AG08395 (cell line): ENCODE measurements around the gene WDR1.

Source experiments
- DNase-seq: peaks from one replicate; pipeline ENCODE4 v3.0.0; 2012; ENCODE audit warnings: mixed read lengths, low spot score

The WDR1 gene

DNA sequence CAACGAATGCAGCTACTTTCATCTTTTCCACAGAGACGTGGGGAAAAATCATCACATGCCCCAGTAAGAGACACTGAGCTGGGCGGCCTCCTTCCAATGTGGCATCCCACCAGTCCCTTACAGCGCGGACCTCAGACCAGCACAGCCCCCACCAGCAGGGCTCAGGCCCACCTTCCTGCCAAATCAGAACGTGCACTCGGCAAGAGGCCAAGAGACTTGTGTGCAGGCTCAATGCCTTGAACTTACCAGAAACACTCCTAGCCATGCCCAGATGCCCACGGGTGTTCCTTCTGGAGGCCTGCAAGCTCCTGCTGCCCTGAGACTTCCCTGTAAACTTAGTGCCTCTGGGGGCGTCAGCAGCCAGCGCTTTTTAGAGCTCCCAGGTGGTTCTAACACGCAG lies 31.2 kb downstream of the WDR1 start:
- DNase-seq: no peak

DNA sequence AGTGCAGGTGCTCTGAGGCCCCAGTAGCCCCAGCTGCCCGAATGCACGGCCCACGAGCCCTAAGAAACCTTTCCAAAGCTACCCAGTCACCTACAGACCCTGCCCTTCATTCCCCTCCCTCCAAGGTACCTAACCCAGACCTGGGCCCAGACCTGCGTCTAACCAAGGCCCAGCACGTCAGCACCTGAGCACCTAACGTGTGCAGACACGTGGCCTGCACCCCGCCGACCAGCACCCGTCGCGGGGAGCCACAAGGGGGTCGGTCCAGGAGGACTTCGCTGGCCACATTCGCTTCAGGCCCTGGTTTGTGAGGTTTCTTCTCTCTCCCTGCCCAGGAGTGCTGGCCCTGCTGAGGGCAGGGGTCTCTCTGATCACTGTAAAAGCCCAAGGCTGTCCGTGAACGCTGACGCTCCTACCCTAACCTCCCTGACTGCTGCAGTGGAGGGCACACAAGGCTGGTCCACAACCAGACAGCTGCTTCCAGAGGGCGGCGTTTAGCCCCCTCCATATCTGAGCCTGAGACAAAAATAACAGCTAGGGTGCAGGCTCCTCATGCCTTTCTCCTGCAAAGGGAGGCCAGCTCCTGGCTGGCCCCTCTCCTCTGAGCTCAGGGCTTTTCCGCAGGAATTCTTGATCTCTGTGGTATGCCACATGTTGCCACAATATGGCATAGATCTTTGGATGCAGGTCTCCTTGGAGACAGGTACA lies 31.8 kb downstream of the WDR1 start:
- DNase-seq: no peak

DNA sequence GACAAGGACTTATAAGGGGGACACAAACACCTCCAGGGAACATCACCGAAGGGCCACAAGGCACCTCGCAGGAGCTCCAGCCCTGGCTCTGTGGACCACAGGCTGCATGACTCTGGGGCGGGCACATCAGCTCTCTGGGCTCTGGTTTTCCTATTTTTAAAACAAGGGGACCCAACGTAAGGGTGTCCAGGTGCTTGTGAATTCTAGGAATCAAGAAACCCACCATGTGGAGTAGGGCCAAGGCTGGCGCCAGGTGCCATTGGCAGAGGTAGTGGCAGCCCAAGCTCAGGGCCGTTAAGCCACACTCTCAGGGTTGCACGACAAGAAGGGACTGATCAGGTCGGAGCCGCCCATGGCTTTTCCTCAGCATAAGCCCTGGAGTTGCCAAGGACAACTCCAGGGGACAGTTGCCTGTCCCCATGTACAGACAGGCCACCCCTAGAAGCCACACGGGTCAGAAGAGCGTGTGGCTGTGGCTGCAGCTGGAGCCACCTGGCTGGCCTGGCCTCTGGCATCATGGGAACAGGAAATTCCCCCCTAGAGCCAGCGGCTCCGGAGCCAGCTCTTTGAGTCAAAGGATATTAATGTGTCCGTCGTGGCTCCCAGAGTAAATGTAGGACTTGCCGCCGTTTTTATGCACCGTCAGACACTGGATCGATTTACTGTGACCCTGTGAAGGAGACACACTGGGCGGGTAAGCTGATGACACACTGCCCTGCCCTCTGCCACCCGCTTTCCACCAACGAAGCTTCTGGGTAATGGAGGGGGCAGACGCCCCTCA lies 32.5 kb downstream of the WDR1 start:
- DNase-seq: no peak

DNA sequence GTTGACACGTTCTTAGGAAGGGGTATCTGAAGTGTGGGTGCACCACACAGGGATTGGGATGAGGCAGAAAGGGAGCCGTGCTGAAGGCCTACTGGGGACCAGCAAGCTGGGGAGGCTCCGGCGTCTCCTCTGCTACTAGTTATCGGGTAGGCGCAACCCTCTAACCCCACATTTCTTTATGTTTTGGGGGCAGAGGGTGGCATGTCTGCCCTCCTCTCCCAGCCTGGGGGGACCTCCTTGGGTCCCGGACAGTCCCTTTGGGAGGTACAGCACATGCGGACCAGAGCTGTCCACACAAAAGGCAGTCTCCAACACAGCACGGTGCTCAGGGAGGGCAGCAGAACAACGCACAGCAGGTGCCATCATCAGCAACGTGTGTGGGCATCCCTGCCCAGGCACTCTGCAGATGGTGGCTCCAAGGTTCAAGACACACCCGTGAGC lies 33.2 kb downstream of the WDR1 start:
- DNase-seq: no peak

DNA sequence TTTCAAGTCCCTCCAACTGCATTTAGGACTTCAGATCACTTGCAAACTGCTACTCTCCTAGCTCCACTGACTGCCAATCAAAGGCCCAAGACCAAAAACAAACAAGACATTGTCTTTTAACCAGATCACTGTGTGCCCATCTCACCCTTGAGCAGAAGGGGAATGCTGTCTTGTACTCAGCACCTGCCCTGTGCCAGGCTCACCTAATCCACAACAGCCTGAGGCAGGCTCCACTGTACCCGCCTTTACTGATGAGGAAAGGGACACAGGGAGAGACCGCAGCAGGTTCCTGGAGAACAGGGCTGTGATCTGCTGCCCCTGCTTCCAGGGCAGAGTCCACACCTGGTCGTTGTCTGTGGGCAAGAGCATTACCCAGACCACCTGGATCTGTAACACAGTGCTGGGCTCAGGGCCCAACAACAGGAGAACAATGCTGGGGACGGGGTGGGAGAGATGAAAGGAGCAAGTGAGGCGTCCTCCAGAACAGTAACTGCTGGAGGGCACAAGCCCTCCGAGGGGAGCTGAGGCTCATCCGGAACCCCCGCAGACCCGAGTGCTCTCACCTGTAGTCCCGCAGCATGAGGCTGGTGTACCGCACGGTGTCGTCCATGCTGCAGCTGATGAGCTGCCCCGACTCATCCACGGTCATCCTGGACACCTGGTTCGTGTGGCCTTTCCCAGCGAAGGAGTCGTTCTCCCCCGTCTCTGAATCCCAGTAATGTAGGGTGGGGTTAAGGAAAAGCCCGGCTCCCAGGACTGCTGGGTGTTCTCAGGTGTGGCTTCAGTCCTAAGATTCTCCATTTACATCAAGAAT lies 33.9 kb downstream of the WDR1 start:
- DNase-seq: no peak

DNA sequence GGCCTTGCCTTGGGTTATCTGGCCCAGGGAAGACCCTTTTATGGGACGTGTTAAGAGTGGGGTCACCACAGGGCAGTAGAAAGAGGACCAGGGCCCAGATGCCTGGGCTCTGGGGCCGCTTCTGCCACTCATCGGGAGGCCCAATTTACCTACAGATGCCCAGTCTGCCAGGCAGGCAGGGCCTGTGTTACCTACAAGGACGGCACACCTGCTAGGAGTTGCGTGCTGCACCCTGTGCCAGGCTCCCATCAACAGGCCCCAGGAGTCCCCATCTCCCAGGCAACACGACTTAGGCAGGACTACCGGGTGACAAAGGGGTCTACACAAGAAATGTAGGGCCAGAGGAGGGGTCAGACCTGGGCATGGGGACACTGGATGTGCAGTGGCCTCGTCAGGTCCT lies 34.6 kb downstream of the WDR1 start:
- DNase-seq: no peak

DNA sequence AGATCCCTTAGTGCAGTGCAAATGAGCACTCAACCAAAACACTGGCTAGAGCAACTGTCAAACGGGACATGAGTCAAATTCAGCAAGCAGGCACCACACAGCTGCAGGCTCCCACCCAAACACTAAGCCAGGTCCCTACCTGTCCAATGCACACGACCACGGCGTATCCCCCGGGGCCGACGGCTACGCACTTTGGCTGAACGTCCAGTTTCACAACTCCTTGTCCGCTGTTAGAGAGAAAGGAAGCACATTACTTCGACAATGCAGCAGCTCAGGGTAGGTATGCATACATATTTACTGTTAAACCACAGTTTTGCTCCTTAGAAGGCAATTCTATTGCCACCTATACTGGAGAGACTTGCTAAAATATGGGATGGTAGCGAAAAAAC lies 35.4 kb downstream of the WDR1 start:
- no peak for DNase-seq

DNA sequence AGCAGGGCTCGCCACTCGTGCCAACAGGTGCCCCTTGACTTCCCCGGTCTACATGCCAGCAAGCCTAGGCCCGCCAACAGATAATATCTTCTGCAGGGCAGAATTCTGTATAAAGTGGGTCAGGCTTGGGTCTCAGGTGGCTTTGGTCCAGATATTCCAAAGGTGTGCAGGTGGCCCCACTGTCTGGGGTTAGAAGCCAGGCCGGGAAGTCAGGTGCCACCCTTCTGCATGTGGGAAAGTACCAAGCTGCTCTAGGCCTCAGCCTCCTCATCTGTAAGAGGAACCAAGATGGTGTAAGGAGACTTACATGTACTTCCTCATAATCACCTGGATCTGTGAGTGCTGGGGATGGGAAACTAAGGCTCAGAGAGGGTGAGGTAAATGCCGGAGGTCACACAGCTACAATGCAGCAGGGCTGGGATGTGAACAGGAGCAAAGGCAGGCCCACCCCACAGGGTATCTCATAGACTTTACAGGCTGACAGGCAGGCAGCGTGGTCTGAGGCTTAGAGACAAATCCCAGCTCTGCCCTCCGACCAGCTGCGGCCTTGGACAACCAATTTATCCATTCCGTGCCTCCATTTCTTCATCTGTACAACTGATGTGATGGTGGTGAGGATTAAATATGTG lies 35.9 kb downstream of the WDR1 start:
- no peak for DNase-seq

DNA sequence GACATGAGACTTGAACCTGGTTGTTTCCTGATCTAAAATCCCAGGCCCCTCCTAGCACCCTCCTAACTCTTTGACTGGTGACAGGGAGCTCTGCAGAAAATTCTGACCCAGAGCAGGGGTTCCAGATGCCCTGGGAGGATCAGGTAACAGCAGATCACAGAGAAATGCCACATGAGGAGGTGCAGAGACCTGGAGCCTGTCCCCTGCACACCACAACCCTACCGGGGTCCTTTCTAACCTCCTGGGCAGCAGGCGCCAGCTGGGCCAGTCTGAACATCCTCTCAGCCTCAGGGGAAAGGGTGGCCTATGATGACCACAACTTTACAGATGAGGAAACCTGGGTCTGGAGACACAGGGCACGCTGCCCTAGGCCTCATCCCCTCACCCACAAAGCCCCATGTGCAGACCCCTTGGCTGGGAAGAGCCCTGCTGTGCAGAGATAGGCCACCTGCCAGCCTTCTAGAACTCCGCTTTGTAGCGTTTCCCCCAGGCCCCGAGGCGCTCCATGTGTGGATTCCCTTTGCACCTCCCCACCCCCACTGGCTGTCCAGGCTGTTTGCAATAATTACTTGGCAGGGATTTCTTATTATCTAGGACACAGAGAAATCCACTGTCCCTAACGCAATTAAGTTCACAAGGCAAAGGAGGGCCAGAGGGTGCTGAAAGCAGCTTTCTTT lies 36.5 kb downstream of the WDR1 start:
- no peak for DNase-seq

DNA sequence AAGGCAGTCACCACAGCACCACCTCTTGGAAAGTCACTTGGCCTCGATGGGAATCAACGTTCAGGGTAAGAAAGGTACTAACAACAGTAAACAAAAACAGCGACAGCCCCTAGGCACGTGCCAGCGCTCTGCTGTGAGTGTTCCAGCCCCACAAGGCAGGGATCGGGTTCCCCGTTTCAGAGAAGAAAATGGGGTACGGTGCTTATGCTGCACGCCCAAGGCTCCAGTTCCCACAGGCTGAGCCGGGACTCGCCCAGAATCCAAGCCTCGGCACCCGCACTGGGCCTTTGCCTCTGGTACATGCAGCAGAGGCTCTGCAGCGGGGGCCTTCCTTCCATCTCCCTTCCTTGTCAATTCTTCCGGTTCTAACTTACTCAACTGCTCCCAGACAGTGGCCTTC lies 37.3 kb downstream of the WDR1 start:
- no peak for DNase-seq

DNA sequence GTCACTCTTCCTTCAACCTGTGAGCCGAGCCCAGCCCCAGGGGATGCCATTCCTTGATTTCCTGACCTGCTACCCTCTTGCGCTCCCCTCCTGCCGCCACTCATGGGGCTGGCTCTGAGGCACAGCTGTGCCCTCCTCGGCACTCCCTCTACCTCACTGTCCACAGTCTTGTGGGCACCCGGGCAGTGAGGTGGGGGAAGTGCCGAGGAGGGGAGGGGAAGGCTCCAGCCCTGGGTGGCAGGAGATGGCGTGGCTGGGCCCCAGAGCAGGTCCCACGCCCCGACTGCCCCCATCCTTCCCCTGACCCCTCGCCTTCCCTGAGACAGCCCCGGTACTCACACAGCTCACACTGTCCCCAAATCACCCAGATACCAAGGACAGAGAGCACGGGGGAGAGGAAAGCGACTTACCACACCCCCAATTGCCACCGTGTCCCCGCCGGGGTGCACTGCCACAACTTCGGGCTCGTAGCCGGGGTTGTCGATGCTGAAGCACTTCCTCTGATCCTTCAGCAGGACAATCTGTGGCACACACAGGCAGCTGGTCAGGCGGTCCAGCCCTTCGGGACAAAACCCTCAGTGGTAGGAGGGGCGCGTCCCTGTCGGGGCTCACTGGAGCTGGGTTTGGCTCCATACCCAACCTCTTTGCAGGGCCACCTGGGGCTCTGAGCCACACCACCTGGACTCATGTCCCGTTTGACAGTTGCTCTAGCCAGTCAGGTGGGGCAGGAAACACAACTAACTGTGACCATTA lies 37.9 kb downstream of the WDR1 start:
- DNase-seq: no peak

DNA sequence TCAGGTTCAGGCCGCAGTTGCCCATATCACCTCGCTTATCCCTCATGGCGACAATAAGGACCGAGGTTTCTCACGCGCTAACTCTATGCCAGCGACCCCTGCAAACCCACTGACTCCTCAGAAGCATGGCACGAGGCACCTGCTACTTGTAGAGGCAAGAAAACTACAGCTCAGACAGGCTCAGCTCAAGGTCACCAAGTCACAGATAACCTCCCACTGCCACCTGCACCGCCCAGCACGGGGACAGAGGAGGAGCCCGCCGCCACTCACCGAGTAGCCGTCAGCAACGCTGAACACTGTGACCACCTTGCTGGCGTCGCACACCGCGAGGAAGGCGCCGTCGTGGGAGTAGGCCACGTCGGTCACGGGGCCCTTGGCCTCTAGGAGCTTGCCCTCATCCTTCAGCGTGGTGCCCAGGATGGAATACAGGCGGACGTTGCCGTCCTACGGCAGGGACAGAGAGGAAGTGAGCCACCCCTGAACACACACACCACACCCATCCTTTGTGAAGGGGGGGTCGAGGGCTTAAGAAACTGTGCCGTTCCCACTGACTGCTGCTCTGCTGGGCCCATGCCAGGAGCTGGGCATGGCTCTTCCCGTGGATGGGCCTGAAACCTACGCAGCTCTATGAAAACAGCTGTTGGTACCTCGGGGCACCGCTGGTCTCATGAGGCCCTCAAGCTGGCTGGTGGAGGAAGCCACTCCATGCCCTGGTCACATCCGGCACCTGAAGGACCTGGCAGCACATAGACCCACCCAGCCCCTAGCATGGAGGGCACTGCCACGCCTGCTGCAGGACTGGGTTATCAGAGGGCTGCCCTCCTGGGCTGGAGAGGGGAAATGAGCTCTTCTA lies 38.9 kb downstream of the WDR1 start:
- no peak for DNase-seq

DNA sequence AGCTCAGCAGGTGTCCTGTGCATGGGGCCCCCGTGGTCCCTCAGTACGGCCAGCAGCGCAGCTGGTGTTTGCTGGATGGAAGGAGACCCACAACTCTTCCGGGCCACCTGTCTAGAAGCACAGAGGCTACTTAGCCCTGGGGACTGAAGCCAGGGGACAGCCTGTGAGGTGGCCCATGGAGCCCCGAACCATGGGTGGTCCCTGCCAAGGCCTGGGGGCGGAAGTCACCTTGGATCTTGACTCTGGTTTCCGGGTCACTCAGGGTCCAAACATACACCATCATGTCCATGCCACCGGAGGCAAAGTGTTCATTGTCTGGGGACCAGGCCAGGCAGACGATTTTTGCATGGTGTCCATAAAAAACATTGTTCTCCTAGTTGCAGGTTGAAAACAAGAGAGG lies 39.5 kb downstream of the WDR1 start:
- no peak for DNase-seq

DNA sequence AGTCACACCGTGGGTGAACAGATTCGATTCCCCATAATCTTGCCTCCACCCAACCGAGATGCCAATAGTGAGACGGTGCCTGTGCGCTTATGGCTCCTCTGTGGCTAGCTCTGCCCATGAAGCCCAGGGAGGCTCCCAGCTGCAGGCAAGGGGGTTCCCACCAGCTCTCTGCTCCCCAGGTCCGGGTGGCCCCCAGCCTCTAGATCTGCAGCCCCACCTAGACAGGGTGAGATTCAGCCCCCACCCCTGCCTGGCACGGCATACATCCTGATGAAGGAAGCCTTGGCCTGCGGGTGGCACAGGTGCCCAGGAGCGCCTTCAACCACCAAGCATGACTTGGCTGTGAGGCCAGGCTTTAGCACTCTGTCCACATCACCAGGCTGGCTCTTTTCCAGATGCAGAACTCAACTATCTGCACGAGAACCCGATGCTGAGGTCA lies 40.6 kb downstream of the WDR1 start:
- no peak for DNase-seq

DNA sequence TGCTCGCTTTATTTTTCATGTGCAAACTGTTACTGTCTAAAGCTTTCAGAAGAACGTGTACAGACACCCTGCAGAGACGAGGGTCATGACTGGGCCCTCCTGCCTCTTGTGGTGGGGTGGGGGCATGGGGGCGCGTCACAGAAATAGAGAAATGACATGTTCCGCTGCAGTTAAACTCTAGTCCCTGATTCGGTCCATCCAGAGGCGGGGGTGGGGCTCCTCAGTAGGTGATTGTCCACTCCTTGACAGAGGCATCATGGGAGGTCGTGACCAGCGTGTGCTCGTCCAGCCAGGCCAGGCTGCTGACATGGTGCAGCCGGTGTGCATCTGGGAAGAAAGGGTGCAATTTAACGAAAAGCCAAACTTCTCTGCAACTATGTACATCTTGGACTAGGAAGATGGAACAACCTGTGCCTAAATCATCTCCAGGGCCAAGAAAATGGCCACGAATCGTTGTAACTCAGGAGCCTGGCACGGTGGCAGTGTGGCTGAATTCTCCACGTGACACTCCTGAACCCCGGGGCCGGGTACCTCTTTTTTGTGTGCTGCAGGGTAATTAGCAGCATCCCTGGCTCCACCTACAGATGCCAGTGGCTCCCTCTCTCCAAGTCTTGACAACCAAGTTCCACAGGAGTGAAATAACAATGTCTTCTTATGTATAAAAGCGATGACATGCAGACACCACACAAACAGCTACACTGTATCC lies 41.3 kb downstream of the WDR1 start:
- DNase-seq: no peak

DNA sequence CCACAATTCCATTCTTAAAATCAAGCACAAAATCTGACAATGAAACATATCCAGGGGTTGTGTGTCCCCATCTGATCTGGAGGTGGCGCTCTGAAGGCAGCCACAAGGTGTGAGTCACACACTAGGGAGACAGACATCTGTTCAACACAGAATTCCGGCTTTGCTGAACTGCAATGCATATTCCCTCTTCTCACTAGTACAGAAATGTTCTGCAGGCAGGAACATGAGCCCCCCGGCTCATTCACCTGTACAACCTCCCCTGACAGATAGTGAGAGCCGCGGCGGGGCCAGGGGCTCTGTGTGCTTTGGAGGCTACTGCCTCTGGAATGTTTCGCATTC lies 41.9 kb downstream of the WDR1 start:
- DNase-seq: peak; percentile 81

DNA sequence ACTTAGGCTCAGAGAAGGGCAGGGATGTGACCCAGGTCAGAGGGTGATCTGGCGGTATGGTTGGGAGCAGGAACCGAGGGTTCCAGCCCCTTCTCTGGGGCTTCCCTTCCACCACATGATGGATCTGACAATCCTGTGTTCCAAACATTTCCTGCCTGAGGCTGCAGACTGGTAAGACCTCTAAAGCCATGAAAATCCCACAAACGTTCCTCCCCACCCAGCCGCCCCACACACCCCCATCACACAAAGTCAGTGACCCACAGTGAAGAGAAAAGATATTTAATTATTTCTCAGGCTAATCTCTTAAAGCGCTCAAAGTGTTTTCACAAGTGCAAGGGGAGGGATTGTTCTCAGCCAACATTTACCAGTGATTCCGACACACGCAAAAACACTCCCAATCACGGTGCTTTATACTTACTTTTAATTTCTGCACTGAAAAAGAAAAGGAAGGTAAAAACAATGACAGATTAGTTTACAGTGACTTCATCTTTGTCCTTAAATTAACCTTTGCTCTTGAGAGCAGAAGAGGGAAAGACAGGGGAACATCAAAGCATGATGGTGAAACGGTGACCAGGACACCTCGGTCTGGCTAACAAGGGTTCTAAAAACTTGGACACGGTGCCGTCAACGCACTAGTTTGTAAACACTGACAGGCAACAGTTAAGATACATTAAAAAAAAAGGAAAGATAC lies 42.4 kb downstream of the WDR1 start:
- DNase-seq: no peak

DNA sequence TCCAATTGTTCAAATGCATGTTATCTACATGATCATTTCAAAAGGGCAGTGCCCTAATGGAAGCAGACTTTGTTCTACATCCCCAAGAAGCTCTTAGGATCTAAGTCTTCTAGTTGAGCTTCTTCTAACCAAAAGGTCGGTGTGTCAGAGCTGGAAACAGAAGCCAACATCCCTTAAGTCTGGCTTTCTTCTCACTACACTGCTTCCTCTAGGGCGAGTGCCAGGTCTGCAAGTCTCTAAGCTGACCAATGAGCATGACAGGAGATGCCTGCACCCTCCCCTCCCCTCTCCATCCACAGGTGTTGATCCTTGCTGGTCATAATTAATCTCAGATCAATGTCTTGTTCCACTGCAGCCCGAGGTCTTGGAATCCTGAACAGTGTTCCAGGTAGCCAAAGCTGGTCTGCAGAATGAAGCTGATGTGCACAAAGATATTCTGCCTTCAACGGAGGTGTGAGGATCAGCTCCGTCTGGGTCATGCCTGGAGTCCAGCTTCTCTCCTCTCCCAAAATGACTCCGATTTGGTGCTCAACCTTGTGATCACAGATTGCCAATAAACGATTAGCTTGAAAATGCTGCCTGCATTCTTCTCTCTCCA lies 44.1 kb downstream of the WDR1 start:
- no peak for DNase-seq
